ENCODE results near the gene KIF6.
"Not testable (repeated sequence)": the region's sequence is repeated elsewhere in the genome, so short reads cannot be mapped to it uniquely, and the experiment has no call there.

The KIF6 gene

DNA sequence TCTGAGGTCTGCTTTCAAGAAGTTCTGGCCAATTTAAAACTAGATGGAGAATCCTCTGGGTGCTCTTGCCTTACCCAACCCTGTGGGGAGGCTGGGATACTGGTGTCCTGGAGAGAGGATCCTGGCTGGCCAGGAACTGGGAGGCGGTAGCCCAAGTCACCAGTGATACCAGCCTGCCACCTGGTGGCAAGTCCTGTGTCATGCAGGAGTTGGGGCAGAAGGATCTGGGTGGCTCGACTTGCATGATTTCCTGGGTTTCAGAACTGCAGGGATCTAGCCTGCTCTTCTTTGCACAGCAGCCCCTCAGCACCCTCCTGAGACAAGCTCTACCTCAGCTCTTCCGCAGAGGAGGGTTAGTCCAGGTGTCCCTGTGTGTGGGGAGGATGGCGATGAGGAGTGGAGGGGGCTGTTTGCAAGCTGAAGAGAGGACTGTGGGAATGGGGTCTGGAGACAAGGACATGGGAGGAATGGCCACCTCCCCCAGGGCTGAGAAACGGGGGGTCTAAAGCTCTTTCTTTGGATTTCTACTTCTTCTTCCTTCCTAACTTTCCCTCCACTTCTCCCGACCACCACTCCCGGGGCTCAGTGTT lies 415.2 kb downstream of the KIF6 start:
- peak; percentile 64 for DNase-seq

DNA sequence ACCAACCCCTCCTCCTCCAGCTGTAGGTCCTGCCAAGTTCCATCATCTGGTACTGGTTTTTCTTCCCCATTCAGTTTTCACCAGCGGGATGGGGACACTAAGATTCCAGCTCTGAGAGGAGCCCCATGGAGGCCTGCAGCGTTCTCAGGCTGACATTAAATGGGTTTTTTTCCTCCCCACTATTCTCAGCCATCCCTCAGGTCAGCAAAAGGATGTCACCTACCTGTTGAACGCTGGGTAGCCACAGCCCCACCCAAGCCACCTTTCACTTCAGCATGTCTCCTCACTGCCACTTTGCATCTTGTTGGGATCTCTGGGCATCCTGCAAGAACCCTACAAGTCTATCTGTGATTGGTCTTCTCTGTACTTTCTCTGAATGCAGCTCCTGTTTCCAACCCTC lies 417.7 kb downstream of the KIF6 start:
- DNase-seq = no peak

DNA sequence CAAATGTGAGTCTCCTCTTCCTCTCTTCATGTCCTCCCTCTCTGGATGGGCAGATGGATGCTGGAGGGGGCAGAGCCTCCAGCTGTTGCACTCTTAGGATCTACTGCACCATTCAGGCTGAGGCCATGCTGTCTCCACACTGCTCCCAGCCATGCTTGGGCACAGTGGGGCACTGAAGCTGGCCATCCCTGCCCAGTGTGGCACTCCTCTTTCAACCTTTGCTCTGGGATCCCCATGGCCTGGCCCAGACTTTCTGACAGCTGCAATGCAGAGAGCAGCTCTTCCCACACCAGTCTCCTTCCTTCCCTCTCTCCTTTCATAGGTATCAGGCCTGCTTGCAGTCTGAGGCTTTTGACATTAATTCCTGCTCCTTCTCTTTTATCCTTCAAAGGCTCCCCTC lies 420.3 kb downstream of the KIF6 start:
- no peak for DNase-seq

DNA sequence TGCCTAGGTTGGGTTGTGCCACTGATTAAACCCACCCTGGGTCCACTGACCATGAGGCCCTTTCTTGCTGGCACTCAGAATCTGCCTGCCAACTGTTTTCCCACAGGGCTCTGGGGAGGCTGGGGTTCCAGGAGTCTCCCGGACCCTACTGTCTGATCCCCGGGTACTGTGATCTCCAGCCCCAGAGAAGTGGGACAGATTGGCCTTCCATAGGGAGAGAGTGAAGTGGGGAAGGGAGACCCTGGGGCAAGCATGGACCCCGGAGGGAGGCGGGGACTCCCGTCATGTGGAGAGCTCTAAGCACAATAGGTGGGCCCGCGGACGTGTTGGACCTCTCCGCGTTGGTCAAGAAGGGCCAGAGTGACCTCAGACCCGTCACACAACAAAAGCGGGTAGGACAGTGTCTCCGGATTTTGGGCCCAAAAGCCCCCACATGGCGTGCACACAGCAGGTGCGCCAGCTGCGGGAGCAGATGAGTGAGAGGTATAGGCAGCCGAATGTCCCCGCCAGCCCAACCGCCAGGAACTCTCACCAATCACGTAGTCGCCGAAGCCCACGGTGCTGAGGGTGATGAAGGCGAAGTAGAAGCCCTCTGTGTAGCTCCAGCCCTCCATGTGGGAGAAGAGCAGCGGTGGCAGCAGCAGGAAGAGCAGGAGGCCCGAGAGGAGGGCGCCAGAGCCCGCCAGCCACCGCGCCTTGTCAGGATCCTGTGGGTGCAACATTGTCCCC lies 421.6 kb downstream of the KIF6 start:
- DNase-seq = no peak

DNA sequence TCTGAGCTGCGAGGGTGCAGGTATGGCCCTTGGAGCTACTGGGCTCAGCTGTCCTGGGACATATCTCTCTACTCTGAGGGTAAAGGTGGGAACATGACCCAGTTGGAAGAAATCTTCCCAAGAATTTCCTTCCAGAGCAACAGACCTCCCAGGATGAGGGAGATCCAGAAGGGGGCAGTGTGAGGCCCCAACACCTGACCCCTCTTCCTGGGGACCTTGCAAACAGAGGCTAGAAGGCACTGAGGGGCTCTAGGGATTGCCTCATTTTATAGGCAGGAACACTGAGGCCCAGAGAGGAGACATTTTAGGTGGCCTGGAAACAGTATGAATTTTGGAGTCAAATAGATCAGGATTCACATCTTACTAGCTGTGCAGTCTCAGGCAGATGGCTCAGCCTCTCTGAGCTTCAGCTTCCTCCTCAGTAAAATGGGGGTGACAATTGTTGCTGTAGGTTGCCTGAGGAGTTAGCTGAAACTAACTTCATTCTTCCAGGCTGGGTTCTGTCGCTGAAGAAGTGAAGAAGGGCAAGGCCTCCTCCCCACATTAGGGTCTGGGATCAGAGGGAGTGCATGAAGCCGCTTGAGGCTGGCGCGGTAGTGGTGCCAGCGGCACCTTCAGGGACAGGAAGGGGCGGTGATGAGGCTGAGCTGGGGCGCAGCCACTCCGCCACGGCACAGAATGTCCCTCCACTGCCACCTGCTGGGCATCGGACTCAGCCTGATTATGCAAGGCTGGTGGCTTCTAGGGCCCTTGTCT lies 422.4 kb downstream of the KIF6 start:
- peak; percentile 62 for DNase-seq

DNA sequence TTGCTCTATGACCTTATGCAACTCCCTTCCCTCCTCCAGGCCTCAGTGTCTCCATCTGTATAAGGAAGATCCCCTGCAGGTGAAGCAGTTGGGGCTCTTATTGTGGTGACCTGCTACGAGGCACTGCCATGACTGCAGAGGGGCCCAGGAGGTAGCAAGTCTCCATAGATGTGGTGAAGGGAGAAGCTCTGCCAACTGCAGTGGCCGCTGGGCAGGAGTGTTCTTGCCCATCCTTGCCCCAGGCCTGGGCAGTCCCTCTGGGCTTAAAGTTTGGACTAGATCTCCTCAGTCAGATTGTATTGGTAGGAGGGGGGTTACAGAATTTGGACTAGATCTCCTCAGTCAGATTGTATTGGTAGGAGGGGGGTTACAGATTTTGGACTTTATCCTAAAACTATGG lies 423.2 kb downstream of the KIF6 start:
- no peak for DNase-seq

DNA sequence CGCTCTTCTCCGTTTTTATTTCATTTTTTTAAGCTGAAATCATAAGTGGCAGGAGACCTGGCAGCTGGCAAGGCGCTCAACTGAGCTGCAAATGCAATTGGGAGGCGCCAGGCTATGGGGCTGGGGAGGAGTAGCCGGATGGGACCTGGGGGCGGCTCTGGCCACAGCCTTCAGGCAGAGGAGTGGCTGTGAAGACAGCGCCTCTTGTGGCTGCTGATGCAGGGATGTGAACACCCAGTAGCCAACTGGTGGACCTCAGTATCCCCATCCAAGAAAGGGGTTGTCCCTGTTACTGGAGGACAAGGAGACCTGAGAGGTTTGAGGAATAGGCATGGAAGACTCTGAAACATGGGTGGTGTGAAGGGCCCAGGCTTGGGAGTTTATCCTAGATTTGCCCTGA lies 423.6 kb downstream of the KIF6 start:
- no peak for DNase-seq

DNA sequence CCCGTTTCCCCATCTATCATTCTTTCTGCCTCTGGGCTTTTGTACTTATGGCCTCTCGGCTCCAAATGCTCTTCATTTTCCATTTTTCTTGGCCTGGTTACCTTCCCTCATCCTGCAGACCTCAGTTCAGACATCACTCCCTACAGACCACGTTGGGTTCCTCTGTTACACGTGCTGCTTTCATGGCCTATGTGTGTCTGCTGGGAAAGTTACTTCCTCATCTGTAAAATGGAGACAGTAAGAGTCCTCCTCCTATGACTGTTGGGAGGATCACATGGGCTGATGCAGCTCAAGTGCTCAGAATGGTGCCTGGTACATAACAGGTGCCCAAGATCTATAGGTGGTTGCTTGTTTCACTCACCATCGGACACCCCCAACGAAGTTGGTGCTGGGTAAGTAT lies 424.5 kb downstream of the KIF6 start:
- no peak for DNase-seq

DNA sequence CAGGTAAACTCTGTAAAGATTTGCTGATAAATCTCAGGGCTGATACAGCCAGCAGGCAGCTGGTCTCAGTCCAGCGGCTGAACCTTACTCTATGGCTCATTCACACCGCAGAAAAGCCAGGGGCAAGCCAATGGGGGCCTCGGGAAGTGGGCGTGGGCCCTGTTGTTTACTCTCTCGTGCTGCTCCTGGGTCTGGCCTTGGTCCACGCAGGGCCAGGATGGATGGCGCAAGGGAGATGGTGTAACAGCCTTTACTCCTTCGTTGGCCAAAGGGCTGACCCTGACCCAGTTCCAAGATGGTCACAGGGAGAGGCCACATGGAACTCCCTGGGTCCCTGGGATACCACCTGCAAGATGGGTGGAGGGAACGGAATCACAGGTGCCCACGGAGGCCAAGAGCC lies 427.1 kb downstream of the KIF6 start:
- DNase-seq = no peak

DNA sequence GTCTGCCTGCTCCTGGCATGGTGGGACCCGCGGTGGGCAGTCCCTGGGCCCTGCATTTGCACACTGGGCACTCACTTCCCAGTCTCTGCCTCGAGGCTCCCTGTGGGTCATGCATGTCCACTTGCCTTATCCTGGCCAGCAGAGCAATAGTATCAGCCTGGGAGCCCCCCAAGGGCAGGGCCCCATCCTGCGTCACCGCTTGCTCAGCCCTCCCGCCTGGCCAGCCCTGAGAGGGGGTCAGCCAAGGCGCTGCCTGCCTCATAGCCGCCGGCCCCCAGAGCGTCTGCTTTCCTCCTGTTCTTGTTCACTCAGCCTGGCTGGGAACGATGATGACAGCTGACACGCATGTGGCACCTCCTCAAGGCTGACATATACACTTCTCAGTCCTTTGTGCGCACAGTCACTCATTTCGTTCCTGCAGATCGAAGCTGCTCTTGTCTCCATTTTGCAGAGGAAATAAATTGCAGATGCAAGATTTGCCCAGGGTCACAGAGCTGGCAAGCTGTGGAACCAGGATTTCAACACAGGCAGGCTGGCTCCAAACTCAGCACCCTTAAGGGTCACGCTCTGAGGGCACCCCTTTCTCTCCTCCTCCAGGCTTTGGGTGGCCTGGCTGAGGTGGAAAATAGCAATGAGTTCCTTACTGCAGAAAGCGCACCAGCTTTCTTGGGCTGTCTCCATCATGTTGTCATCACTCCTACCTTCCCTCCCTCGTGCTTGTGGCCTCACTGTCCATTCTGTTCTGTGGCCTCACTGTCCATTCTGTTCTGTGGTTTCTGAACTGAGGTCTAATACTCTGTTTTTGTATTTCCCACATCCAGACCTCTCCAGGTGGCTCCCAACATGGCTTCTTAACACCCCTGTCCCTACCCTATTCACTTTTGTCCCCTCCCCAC lies 428.2 kb downstream of the KIF6 start:
- DNase-seq = no peak

DNA sequence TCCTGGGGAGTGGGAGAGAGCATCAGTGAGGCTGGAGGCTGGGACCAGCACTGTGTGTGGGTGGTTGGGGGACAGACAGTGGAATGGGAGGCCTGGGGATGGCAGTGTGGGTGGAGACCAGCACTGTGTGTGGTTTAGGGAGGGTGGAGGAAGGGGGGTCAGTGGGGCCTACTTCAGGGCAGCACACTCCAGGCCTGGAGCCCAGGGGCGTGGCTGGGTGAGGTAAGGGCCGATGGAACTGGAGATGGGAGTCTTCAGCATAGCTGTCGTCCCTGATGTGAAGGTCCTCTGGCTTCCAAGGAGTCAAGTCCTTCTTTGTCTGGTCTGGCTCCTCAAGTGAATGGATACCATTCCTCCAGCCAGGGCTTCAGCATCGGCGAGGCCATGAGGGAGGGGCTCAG lies 429.6 kb downstream of the KIF6 start:
- no peak for DNase-seq

DNA sequence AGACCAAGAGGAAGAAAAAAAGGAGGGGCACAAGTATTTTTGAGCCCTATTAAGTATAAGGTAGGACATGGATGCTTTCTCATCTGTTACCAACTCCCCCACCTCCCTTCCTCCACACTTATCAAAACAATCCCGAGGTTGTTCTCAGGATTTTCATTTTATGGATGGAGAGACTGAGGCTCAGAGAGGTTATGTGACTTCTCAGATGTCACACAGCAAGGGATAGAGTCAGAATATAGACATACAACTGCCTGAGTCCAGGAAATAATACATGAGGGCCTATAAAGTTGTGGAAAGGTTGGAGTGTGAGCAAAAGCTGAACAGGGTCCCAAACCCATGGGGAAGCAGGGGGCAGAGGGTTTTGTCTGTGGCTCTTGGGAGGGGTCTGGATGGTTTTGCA lies 430.3 kb downstream of the KIF6 start:
- DNase-seq = no peak

DNA sequence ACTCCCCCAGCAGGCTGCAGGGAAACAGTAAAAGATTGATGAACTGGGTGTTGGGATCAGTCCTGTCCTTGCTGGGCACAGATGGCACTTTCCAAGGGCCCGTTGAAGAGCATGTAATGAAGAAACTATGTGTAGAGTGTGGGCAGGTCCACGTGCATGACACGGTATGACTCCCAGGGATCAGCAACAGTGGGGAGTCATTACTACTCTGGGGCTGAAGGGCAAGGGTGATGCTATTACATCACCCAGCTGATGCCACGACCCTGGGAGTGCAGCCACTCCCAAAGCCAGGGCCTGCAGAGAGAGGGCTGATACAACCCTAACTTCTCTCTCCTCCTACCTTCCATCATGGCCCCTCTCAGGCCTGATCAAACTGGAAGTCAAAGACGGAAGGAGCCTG lies 431.1 kb downstream of the KIF6 start:
- no peak for DNase-seq

DNA sequence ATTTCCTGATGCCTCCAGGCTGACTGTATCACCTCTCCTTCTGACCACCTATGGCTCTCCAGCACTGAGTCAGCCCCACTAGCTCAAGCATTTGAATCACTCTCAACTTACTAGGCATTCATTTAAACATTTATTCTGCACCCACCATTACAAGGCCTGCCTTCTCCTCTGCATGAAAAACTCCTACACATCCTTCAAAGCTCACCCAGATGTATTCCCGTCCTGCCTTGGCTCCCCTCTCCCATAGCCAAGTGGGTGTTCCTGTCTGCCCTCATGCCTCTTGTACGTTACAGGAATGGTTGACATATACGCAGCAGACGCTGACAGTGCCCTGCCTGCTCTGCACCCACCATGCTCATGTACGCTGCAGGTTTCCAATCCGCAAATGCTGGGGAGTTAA lies 432.6 kb downstream of the KIF6 start:
- DNase-seq = no peak

DNA sequence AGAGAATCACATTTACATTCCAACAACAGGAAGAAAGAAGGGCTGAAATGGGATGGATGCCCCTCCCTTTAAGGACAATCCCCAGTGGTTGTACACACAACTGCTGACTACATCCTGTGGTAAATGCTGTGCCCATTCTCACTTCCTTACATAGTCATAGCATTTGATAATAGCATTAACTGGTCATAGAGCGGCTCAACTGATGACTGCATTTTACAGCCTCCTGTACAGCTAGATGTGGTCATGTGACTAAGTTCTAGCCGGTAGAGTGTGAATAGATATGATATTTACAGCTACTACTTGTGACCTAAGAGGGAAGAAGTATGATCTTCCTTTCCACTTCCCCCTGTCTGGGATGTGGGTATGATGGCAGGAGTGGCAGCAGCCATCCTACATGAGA lies 435.7 kb downstream of the KIF6 start:
- no peak for DNase-seq

DNA sequence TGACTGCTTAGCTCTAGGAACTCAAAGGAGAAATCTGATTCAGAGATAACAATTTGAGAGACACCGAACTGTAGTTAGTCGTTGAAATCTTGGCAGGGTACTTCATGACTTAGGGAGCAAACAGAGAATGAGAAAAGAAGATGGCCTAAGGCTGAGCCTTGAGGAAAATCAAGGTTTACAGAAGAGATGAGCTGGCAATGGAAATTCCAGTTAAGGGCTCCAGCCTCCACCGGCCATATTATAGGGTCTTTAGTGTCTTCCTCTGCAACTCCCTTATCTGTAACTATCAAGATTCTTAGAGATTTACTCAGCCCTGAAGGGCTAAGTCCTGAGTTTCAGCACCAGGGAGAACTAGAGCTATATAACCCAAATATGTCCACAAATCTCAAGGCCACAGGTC lies 437.6 kb downstream of the KIF6 start:
- DNase-seq = no peak

DNA sequence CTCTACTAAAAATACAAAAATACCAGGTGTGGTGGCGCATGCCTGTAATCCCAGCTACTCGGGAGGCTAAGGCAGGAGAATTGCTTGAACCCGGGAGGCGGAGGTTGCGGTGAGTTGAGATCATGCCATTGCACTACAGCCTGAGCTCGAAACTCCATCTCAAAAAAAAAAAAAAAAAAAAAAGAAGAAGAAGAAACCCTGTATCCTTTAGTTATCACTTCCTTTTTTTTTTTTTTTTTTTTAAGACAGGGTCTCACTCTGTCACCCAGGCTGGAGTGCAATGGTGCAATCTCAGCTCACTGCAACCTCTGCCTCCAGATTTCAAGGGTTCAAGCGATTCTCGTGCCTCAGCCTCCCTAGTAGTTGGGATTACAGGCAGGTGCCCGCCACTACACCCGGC lies 438.6 kb downstream of the KIF6 start:
- DNase-seq = not testable (repeated sequence)

DNA sequence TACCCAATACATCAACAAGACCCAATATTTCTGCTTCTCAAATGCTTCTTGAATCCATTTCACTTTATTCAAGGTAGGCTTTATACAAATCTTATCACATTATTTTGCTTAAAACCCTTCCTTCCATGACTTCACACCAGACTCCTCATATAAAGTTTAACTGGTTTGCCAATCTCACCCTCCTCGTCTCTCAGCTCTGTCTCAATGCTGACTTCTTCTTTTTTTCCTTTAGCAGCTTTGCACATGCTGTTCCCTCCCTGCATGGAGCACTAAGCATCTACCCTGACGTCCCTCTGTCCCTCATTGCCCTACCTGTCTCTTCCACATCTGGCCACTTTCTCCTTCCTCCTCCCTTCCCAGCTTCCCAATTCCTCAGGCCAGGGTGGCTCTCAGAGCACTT lies 442.4 kb downstream of the KIF6 start:
- DNase-seq = no peak

DNA sequence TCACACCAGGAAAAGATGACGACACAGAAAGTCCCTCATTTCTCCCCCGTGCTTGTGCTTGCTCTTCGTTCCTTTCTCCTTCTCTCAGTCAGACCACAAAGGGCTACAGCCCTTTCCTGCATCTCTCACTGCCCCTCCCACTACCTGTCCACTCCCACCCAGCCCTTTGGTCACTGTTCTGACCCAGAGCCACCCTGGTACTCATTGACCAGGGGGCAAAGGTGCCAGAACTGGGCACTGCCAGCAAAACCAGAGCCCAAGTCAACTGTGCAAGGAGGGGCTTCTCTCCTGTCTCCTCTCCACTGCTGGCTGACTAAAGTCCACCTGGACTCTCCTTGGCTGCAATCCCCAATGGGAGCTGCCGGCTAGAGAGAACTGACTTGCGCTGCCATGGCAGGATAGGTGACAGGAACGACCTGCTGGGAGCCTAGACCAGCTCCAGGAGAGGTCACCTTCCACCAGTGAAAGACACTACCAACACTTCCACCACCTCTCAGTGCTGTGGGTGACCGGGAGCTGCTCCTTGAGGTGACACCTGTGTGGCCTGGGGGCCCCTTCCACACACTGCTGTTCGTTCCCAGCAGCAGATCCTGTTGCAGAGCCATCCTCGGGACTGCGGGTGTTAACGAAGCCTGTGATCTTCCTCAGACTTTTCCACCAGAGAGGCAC lies 443.8 kb downstream of the KIF6 start:
- DNase-seq = no peak

DNA sequence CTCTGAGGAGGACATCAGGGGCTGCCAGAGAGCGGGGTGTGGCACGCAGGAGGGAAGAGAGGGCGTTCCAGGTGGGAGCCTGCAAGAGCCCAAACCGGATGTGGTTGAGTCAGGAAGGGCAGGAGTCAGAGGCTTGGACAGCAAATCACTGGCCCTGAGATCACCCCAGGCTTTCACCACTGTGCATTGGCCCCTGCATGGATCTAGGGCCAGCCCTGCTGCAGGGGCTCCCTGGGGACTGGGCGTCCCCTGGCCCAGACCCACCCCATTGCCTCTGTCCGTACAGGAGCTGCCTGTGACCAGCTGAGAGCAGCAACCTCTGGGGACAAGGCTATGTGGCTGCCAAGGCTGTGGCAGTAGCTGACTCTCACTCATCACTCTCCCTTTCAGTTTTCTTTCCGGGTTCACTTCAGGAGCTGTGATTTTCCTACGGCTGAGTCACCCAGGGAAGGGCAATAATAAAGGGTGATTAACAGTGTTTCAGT lies 444.9 kb downstream of the KIF6 start:
- no peak for DNase-seq

Measured in fibroblast of skin of back (primary cell).